Measurements from ENCODE around the gene HSPBAP1. TPM values are rescaled to one million over a fixed set of nuclear protein-coding genes. Genes with fewer than 3 reads are reported as not detected.

HSPBAP1 gene
- total RNA-seq, 1 experiment from 2014 or later: 9.8 TPM

DNA sequence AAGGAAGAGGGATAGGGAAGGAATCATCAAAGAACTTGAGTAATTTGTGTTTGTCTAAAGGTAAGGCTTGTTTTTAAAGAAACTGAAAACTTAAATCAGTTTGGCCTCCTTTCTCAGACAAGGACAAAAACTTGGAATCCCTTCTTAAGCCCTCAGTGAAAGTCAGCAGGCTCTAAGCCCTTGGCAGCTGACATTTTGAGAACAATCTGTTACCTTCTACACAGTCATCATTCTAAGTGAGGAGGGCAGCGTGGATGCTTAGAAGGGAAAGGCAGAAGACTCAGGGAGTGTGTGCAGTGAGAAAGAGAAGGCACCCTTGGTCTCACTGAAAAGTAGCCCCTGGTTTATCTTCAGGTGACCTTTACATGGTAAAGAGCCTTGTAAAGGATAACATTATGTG lies 10.8 kb downstream of the HSPBAP1 start:
- peaks cover 7 to 8% of the 10 kb centered on the region in 2 experiments for H3K9me3 Mint-ChIP-seq
- Histone ChIP-seq H4K5ac (ENCODE audit: insufficient read length, low read depth, low read length) (no peak overlapping the region), H3K27me3 (ENCODE audit: insufficient read depth, low read length) (no peaks in the 10 kb centered on the region), H3K4me2 (ENCODE audit: insufficient read depth, insufficient read length, low read length) (no peak overlapping the region), H3K9me3 (ENCODE audit: control insufficient read depth, low read depth, low read length) (no peaks in the 10 kb centered on the region), H2AFZ (ENCODE audit: low read length) (no peak overlapping the region), H3K23ac (ENCODE audit: insufficient read length, low read depth, low read length) (no peak overlapping the region), H4K20me1 (ENCODE audit: control insufficient read depth, insufficient read depth, insufficient read length) (no peaks in the 10 kb centered on the region), H3K27ac (ENCODE audit: insufficient read length, low read depth, low read length) (no peak overlapping the region), H3K9ac (ENCODE audit: extremely low read depth, insufficient read length, low read length) (no peak overlapping the region), H4K91ac (ENCODE audit: insufficient read length, low read depth, low read length) (no peak overlapping the region), H3K79me1 (ENCODE audit: insufficient read depth, low read depth, low read length, poor library complexity, severe bottlenecking) (no peaks in the 10 kb centered on the region), H3K23me2 (ENCODE audit: insufficient read length, low read depth, low read length, poor library complexity, severe bottlenecking) (no peaks in the 10 kb centered on the region), H3T11ph (ENCODE audit: low read length) (no peak overlapping the region), H3K56ac (ENCODE audit: insufficient read length, low read depth, low read length) (no peak overlapping the region), H2BK12ac (ENCODE audit: insufficient read length, low read depth, low read length) (no peak overlapping the region), H3K14ac (ENCODE audit: insufficient read depth, low read length) (no peak overlapping the region), H3K4me1 (ENCODE audit: insufficient read depth, low read length) (no peaks in the 10 kb centered on the region), H2BK120ac (ENCODE audit: low read depth, low read length, poor library complexity, severe bottlenecking) (no peak overlapping the region), H4K8ac (replicated peaks; ENCODE audit: insufficient read length, low read depth, low read length) (no peak overlapping the region), H2BK5ac (ENCODE audit: insufficient read length, low read length) (no peak overlapping the region), H3K79me2 (ENCODE audit: insufficient read depth, low read length) (no peaks in the 10 kb centered on the region), H2BK20ac (ENCODE audit: low read depth, low read length, poor library complexity, severe bottlenecking) (no peak overlapping the region), H2BK15ac (ENCODE audit: low read depth, low read length) (no peak overlapping the region), H2AK5ac (ENCODE audit: insufficient read length, low read length) (no peak overlapping the region), H3K4ac (ENCODE audit: low read depth, low read length) (no peak overlapping the region), H3K18ac (ENCODE audit: insufficient read length, low read depth, low read length) (no peak overlapping the region)
- H3K27ac Mint-ChIP-seq: no peak overlapping the region
- DNase-seq: no peak
- H3K27me3 Mint-ChIP-seq (ENCODE audit: low read depth): no peaks in the 10 kb centered on the region
- no peak overlapping the region for H3K4me3 Mint-ChIP-seq
- peaks cover 10 to 18% (median 10%) of the 10 kb centered on the region in 3 experiments for H3K36me3 Mint-ChIP-seq (ENCODE audit: insufficient read depth in 1 of 3, low read depth in 3 of 3)
- H3K4me1 Mint-ChIP-seq: peaks cover 2% of the 10 kb centered on the region in 2 experiments; a peak in 3 of 4 replicates
- no CpG with 5 or more reads among the region's 1 CpG for WGBS (ENCODE audit: extremely low coverage, insufficient read length, low lambda C conversion rate)
- TF ChIP-seq, protein P1, sequence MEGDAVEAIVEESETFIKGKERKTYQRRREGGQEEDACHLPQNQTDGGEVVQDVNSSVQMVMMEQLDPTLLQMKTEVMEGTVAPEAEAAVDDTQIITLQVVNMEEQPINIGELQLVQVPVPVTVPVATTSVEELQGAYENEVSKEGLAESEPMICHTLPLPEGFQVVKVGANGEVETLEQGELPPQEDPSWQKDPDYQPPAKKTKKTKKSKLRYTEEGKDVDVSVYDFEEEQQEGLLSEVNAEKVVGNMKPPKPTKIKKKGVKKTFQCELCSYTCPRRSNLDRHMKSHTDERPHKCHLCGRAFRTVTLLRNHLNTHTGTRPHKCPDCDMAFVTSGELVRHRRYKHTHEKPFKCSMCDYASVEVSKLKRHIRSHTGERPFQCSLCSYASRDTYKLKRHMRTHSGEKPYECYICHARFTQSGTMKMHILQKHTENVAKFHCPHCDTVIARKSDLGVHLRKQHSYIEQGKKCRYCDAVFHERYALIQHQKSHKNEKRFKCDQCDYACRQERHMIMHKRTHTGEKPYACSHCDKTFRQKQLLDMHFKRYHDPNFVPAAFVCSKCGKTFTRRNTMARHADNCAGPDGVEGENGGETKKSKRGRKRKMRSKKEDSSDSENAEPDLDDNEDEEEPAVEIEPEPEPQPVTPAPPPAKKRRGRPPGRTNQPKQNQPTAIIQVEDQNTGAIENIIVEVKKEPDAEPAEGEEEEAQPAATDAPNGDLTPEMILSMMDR (conservative IDR thresholded peaks at IDR 0.05): no peak

All from H9 (cell line).